DMS 273 (cell line): ENCODE measurements around the gene TFDP1.

Experiments
- DNase-seq: peaks from one replicate; lab custom pipeline; 2025; ENCODE audit not compliant: unreplicated experiment; lab: John Stamatoyannopoulos, UW

Gene TFDP1

GRCh38 chr13:113584205-113584869, at the start of gene TFDP1:
TSS of gene TFDP1 (plus strand) at chr13:113584753. CDS start at chr13:113585838, 1,085 bp downstream.
- DNase-seq, result peak; percentile 95

- DNase-seq, result no peak
Observed at GRCh38 chr13:113535381-113535781, 49.2 kb upstream of the TFDP1 start.

GRCh38 chr13:113536461-113537110, 48.0 kb upstream of the TFDP1 start:
- DNase-seq, result no peak

GRCh38 chr13:113537205-113537604, 47.3 kb upstream of the TFDP1 start:
- DNase-seq, result no peak

- no peak for DNase-seq
Observed at GRCh38 chr13:113537909-113538688, 46.5 kb upstream of the TFDP1 start.

GRCh38 chr13:113538689-113539058, 45.9 kb upstream of the TFDP1 start:
- no peak for DNase-seq

- no peak for DNase-seq
Observed at GRCh38 chr13:113539176-113539575, 45.4 kb upstream of the TFDP1 start.

GRCh38 chr13:113539822-113540221, 44.7 kb upstream of the TFDP1 start:
- no peak for DNase-seq

- no peak for DNase-seq
Observed at GRCh38 chr13:113540523-113540922, 44.0 kb upstream of the TFDP1 start.

GRCh38 chr13:113542751-113543424, 41.7 kb upstream of the TFDP1 start:
- DNase-seq, result no peak

GRCh38 chr13:113544071-113544891, 40.3 kb upstream of the TFDP1 start:
- DNase-seq, result no peak

- no peak for DNase-seq
Observed at GRCh38 chr13:113544896-113545295, 39.7 kb upstream of the TFDP1 start.

- no peak for DNase-seq
Observed at GRCh38 chr13:113545455-113545930, 39.1 kb upstream of the TFDP1 start.

GRCh38 chr13:113545931-113546516, 38.5 kb upstream of the TFDP1 start:
- DNase-seq, result no peak

GRCh38 chr13:113546571-113547237, 37.8 kb upstream of the TFDP1 start:
- no peak for DNase-seq

GRCh38 chr13:113547238-113547971, 37.1 kb upstream of the TFDP1 start:
- no peak for DNase-seq

GRCh38 chr13:113548171-113548641, 36.3 kb upstream of the TFDP1 start:
- no peak for DNase-seq

GRCh38 chr13:113548778-113549621, 35.6 kb upstream of the TFDP1 start:
- DNase-seq, result no peak
